ENCODE results near the gene AKR1C3.

DNA sequence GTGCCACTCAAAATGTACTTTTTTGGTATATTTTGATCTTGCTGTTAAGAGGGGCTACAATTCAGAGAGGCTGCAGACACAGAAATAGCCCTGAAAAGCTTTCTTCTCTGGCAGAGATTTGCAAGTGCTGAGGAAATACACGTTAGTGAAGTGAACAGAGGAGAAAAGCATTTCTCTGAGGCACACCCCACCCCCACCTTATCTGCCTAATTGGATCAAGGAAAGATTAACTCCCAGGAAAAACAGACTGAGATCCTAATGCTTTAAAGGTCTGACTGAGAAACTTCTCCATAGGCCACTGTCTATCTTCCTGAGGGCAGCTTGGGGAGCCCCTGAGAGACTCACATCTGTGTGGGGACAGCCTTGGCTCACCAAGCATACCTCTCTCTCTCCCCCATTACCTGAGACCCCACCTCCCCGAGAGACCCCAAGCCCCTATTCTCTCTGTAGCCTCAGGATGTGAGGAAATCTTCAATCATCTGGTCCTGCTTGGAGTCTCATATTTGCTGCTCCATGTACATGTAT, 14.8 kb upstream of the AKR1C3 start:
- TF ChIP-seq CTCF (IDR thresholded peaks at IDR 0.05) (no peak), EZH2 (IDR thresholded peaks at IDR 0.05) (no peak), EZH2phosphoT487 (IDR thresholded peaks at IDR 0.05) (no peak)

Data from neural progenitor cell (in vitro differentiated cells).